Keratinocyte (primary cell): Measurements from ENCODE around the gene SCAMP2. TPM values are rescaled to one million over a fixed set of nuclear protein-coding genes. Genes with fewer than 3 reads are reported as not detected.

Source experiments
- DNase-seq: peaks from one replicate; pipeline ENCODE4 v3.0.0-alpha.2; 2011; ENCODE audit warnings: low read depth, missing footprints, low spot score
- FAIRE-seq: peaks from 2 replicates; lab custom pipeline; 2011; peaks lifted over from hg19 to GRCh38; lab: Jason Lieb, UNC
- H2AFZ ChIP-seq: 2 replicates; pipeline ENCODE4 v1.6.0; 2012; ENCODE audit warnings: low read length, control low read depth, inconsistent platforms; ENCODE audit not compliant: control insufficient read depth
- H3K27ac ChIP-seq: 2 replicates; pipeline ENCODE4 v1.5.1; 2011; ENCODE audit warnings: low read length; ENCODE audit not compliant: control insufficient read depth, insufficient read depth
- H3K27me3 ChIP-seq: 3 replicates; pipeline ENCODE4 v1.6.0; 2011; ENCODE audit warnings: low read length; ENCODE audit not compliant: control insufficient read depth, insufficient read depth; ENCODE audit errors: extremely low read depth
- H3K36me3 ChIP-seq, 2 experiments: 2 replicates in 1 of 2; 3 replicates in 1 of 2; pipeline ENCODE4 v1.5.1; 2011; ENCODE audit warnings: low read length in 2 of 2, mild to moderate bottlenecking in 1 of 2; ENCODE audit not compliant: control insufficient read depth in 2 of 2, insufficient read depth in 2 of 2; ENCODE audit errors: extremely low read depth in 1 of 2
- H3K4me1 ChIP-seq: 3 replicates; pipeline ENCODE4 v1.5.1; 2011; ENCODE audit warnings: low read length; ENCODE audit not compliant: control insufficient read depth, insufficient read depth; ENCODE audit errors: extremely low read depth
- H3K4me2 ChIP-seq: 3 replicates; pipeline ENCODE4 v1.6.0; 2011; ENCODE audit warnings: low read depth, low read length; ENCODE audit not compliant: control insufficient read depth, insufficient read depth; ENCODE audit errors: extremely low read depth
- H3K4me3 ChIP-seq, 3 experiments: fragments of 200-600 bp in 1 of 3; sonication (generic) in 1 of 3; 2 replicates in 2 of 3; 3 replicates in 1 of 3; pipeline ENCODE4 v1.5.1; 2011 to 2016; ENCODE audit warnings: low read length in 3 of 3, mild to moderate bottlenecking in 3 of 3, control low read depth in 2 of 3, inconsistent platforms in 1 of 3, low read depth in 1 of 3, mixed read lengths in 1 of 3, mixed run types in 1 of 3, moderate library complexity in 1 of 3; ENCODE audit not compliant: control insufficient read depth in 2 of 3, insufficient read depth in 2 of 3; ENCODE audit errors: extremely low read depth in 1 of 3
- H3K79me2 ChIP-seq: 2 replicates; pipeline ENCODE4 v1.6.0; 2012; ENCODE audit warnings: low read length; ENCODE audit not compliant: control insufficient read depth, insufficient read depth
- H3K9ac ChIP-seq: 3 replicates; pipeline ENCODE4 v1.6.0; 2011; ENCODE audit warnings: low read length; ENCODE audit not compliant: control insufficient read depth, insufficient read depth; ENCODE audit errors: extremely low read depth
- H3K9me1 ChIP-seq: 3 replicates; pipeline ENCODE4 v1.6.0; 2011; ENCODE audit warnings: low read length; ENCODE audit not compliant: control insufficient read depth, insufficient read depth; ENCODE audit errors: extremely low read depth
- H3K9me3 ChIP-seq: 2 replicates; pipeline ENCODE4 v1.5.1; 2012; ENCODE audit warnings: low read depth, low read length; ENCODE audit not compliant: control insufficient read depth
- H4K20me1 ChIP-seq: 3 replicates; pipeline ENCODE4 v1.6.0; 2011; ENCODE audit warnings: low read length; ENCODE audit not compliant: control insufficient read depth, insufficient read depth; ENCODE audit errors: extremely low read depth
- EZH2 ChIP-seq: IDR thresholded peaks from one replicate; pipeline ENCODE4 v1.6.1; 2012; ENCODE audit warnings: inconsistent platforms, mild to moderate bottlenecking, low read length, moderate library complexity
- dilution Hi-C: fragments of 300-500 bp; cut with MboI; formaldehyde crosslinking; loops from one replicate; pipeline ENCODE4 v1.7.0; 2020; ENCODE audit warnings: low sequenced_read_pairs; ENCODE audit not compliant: extremely low pct_ligation_motif_present
- polyA plus RNA-seq, 5 experiments: library from polyadenylated mRNA; depleted of rRNA in 3 of 5; stranded (reverse) in 3 of 5; stranded (forward) in 1 of 5; unstranded in 1 of 5; fragments of >200 nt; gene quantifications; 1 replicate in 1 of 5; 2 replicates in 3 of 5; 3 replicates in 1 of 5; pipeline versions ENCODE4 v1.2.1 to v1.2.3, GENCODE V29; 2011 to 2012; ENCODE audit warnings: missing spikeins in 2 of 5, low read depth in 1 of 5, low replicate concordance in 1 of 5
- TF ChIP-seq, protein P1 (sequence below), 3 experiments: IDR thresholded peaks in 1 of 3; conservative IDR thresholded peaks in 1 of 3; optimal IDR thresholded peaks in 1 of 3; 2 replicates in 2 of 3; 3 replicates in 1 of 3; pipeline versions ENCODE3 to v1.5.1; 2011; ENCODE audit warnings: low read length in 3 of 3, mild to moderate bottlenecking in 3 of 3, moderate library complexity in 2 of 3, control low read depth in 1 of 3, inconsistent platforms in 1 of 3; ENCODE audit not compliant: insufficient read depth in 2 of 3; ENCODE audit errors: extremely low read depth in 1 of 3

Gene SCAMP2
- polyA plus RNA-seq, 1 donor (not counting 4 experiments of a cell fraction or from before 2014, with no cell fraction given), result 72.8 TPM

DNA sequence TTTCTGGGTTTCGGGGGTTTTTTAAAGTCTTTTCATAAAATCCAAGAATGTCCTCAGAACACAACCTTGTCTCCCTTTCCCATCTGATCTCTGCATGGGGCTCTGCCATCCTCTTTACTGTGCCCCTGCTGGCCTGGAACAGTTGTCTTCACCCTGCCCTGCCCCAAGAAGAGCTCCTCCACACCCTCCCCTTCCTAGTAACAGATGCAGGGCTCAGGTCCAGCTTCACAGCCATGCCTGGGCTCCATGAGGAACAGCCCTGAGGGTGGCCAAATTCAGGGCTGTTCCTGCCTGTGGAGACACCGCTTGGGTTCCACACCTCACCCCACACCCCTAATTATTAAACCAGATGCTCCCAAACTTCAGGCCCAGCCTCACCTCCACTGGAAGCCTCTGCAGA, 17.3 kb downstream of the SCAMP2 start:
- Histone ChIP-seq H4K20me1 (no peaks in the 10 kb centered on the region), H3K79me2 (peaks cover 14% of the 10 kb centered on the region), H3K4me1 (peaks cover 21% of the 10 kb centered on the region), H3K27ac (no peak overlapping the region), H3K9ac (no peak overlapping the region), H3K4me3 (no peak overlapping the region), H2AFZ (no peak overlapping the region), H3K4me2 (no peak overlapping the region), H3K27me3 (no peaks in the 10 kb centered on the region), H3K36me3 (peaks cover 28 to 30% of the 10 kb centered on the region in 2 experiments), H3K9me1 (peaks cover 6% of the 10 kb centered on the region), H3K9me3 (no peaks in the 10 kb centered on the region)
- TF ChIP-seq, protein P1, sequence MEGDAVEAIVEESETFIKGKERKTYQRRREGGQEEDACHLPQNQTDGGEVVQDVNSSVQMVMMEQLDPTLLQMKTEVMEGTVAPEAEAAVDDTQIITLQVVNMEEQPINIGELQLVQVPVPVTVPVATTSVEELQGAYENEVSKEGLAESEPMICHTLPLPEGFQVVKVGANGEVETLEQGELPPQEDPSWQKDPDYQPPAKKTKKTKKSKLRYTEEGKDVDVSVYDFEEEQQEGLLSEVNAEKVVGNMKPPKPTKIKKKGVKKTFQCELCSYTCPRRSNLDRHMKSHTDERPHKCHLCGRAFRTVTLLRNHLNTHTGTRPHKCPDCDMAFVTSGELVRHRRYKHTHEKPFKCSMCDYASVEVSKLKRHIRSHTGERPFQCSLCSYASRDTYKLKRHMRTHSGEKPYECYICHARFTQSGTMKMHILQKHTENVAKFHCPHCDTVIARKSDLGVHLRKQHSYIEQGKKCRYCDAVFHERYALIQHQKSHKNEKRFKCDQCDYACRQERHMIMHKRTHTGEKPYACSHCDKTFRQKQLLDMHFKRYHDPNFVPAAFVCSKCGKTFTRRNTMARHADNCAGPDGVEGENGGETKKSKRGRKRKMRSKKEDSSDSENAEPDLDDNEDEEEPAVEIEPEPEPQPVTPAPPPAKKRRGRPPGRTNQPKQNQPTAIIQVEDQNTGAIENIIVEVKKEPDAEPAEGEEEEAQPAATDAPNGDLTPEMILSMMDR (optimal IDR thresholded peaks at IDR 0.05 in 1 of 3, IDR thresholded peaks at IDR 0.05 in 1 of 3, conservative IDR thresholded peaks at IDR 0.05 in 1 of 3; ENCODE audit: extremely low read depth in 1 of 3, insufficient read depth in 2 of 3, low read length in 3 of 3), result no peak
- TF ChIP-seq EZH2, result no peak
- FAIRE-seq, result no peak
- DNase-seq, result no peak
- dilution Hi-C loops, result no loop called here

DNA sequence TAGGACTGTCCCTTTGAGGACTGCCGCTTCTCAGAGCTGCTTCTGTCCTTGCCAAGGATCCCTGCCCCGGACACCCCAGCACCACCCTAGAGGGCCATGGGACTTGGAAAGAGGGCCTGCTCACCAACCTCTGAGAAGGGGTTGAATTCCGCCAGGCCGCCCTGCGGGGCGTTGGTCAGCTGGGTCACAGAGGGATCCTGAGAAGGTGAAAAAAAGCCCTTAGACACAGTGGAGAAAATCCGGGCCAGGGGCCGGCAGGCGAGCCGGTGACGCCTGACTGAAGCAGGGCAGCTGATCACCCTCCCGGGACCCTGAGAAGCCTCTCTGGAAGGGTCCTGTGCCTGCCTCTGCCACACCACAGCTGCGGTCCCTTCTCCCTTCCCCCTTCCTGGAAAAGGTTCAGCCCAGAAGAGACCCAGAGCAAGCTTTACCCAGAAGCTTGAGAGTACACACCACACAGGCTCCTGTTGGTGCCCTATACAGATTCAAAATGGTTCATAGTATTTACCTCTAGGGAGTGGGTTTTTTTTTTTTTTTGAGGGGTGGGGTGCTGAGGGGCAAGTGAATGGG, 18.6 kb downstream of the SCAMP2 start:
- Histone ChIP-seq H3K79me2 (peaks cover 13% of the 10 kb centered on the region), H3K27me3 (no peaks in the 10 kb centered on the region), H3K9me1 (peaks cover 6% of the 10 kb centered on the region), H3K27ac (no peak overlapping the region), H3K36me3 (peaks cover 38 to 41% of the 10 kb centered on the region in 2 experiments), H3K9ac (no peak overlapping the region), H4K20me1 (no peaks in the 10 kb centered on the region), H3K4me1 (peaks cover 21% of the 10 kb centered on the region), H3K4me3 (no peak overlapping the region), H3K4me2 (no peak overlapping the region), H2AFZ (no peak overlapping the region), H3K9me3 (no peaks in the 10 kb centered on the region)
- no peak for FAIRE-seq
- TF ChIP-seq, protein P1 (optimal IDR thresholded peaks at IDR 0.05 in 1 of 3, IDR thresholded peaks at IDR 0.05 in 1 of 3, conservative IDR thresholded peaks at IDR 0.05 in 1 of 3; ENCODE audit: extremely low read depth in 1 of 3, insufficient read depth in 2 of 3, low read length in 3 of 3), result no peak
- no peak for TF ChIP-seq EZH2
- DNase-seq, result no peak
- dilution Hi-C loops, result no loop called here
